K562 (cell line): ENCODE measurements around the gene COQ4. TPM values are rescaled to one million over a fixed set of nuclear protein-coding genes. Genes with fewer than 3 reads are reported as not detected.
A peak's percentile ranks its signal among the peaks of the same experiment; 100 is the strongest.

ENCODE experiments used
- ARID1B ChIP-seq: fragments of 450-650 bp; IDR thresholded peaks from 2 replicates; pipeline ENCODE4 v1.6.1; 2016; ENCODE audit warnings: antibody characterized with exemption, mild to moderate bottlenecking, inconsistent platforms
- EGR1 ChIP-seq: fragments of 450-650 bp; conservative IDR thresholded peaks from 2 replicates; pipeline ENCODE4 v1.6.1; 2017; ENCODE audit warnings: mild to moderate bottlenecking
- HMG20A ChIP-seq: fragments of 450-650 bp; formaldehyde crosslinking; conservative IDR thresholded peaks from 2 replicates; pipeline ENCODE4 v1.4.0; 2020; ENCODE audit warnings: mild to moderate bottlenecking, mixed read lengths
- NCOA6 ChIP-seq: fragments of 450-650 bp; IDR thresholded peaks from 2 replicates; pipeline ENCODE4 v1.6.1; 2017; ENCODE audit warnings: mild to moderate bottlenecking
- NELFE ChIP-seq: IDR thresholded peaks from 2 replicates; pipeline ENCODE4 v1.6.1; 2011; ENCODE audit warnings: mild to moderate bottlenecking; ENCODE audit not compliant: insufficient read depth, insufficient read length
- NR2C1 ChIP-seq, 2 experiments: fragments of 450-650 bp; IDR thresholded peaks; 2 replicates each; pipeline ENCODE4 v1.6.1; 2017; ENCODE audit warnings: mild to moderate bottlenecking in 2 of 2, antibody characterized with exemption in 1 of 2, inconsistent platforms in 1 of 2, missing compliant biosample characterization in 1 of 2, missing genetic modification characterization in 1 of 2
- NR2F6 ChIP-seq: fragments of 450-650 bp; formaldehyde crosslinking; IDR thresholded peaks from 2 replicates; pipeline ENCODE4 v1.4.0; 2020; ENCODE audit warnings: mild to moderate bottlenecking
- RFX7 ChIP-seq: fragments of 250-450 bp; sonication (Bioruptor Pico); IDR thresholded peaks from 2 replicates; pipeline ENCODE4 v1.5.1; 2021; ENCODE audit warnings: mild to moderate bottlenecking
- RHOXF2B ChIP-seq: fragments of 250-450 bp; sonication (Bioruptor Pico); conservative IDR thresholded peaks from 2 replicates; pipeline ENCODE4 v1.5.1; 2021
- STAT5A ChIP-seq: IDR thresholded peaks from 2 replicates; pipeline ENCODE4 v1.6.1; 2012; ENCODE audit warnings: low read length, inconsistent platforms, borderline replicate concordance
- ZNF253 ChIP-seq: fragments of 250-450 bp; sonication (Bioruptor Pico); conservative IDR thresholded peaks from 2 replicates; pipeline ENCODE4 v1.6.1; 2021; ENCODE audit warnings: mild to moderate bottlenecking
- ZNF740 ChIP-seq, 3 experiments: fragments of 200-800 bp in 1 of 3; sonication (Bioruptor generic) in 1 of 3; sonication (generic) in 1 of 3; formaldehyde crosslinking in 1 of 3; IDR thresholded peaks; 2 replicates each; pipeline versions ENCODE4 v1.6.1 to v1.8.0; 2016 to 2022; ENCODE audit warnings: mild to moderate bottlenecking in 2 of 3, missing compliant biosample characterization in 2 of 3, missing genetic modification characterization in 2 of 3, missing genetic modification reagents in 1 of 3
- ZNF785 ChIP-seq: fragments of 250-450 bp; sonication (Bioruptor Pico); IDR thresholded peaks from 2 replicates; pipeline ENCODE4 v1.4.0; 2020; ENCODE audit warnings: mild to moderate bottlenecking
- polyA plus RNA-seq, 8 experiments: library from polyadenylated mRNA; depleted of rRNA in 4 of 8; stranded (reverse) in 5 of 8; unstranded in 3 of 8; fragments of >200 nt; fragmentation: Nextera tagmentation in 2 of 8; fragmentation: Illumina TruSeq in 1 of 8; extraction: Ambion mirVana in 2 of 8; extraction: Trizol in 1 of 8; gene quantifications; 2 replicates each; pipeline versions ENCODE4 v1.2.1 to v1.2.3, GENCODE V29; 2011 to 2014; ENCODE audit warnings: inconsistent platforms in 1 of 8, missing spikeins in 1 of 8
- total RNA-seq, 7 experiments: library from RNA; depleted of rRNA in 6 of 7; stranded (reverse); fragments of >200 nt in 6 of 7; fragmentation: Illumina TruSeq in 2 of 7; extraction: Trizol in 2 of 7; gene quantifications; 2 replicates each; pipeline versions ENCODE4 v1.2.1 to v1.2.3, GENCODE V29; 2011 to 2021; ENCODE audit warnings: low replicate concordance in 1 of 7
- TF ChIP-seq, protein P1 (sequence below): fragments of 450-650 bp; IDR thresholded peaks from 2 replicates; pipeline ENCODE4 v1.6.1; 2016; ENCODE audit warnings: mild to moderate bottlenecking, moderate library complexity
- TF ChIP-seq, protein P2 (sequence below): fragments of 450-650 bp; formaldehyde crosslinking; IDR thresholded peaks from 2 replicates; pipeline ENCODE4 v1.4.0; 2020; ENCODE audit warnings: mild to moderate bottlenecking, moderate library complexity

The COQ4 gene
- total and polyA plus RNA-seq, 9 of the 15 experiments (the other 6 are each of a cell fraction or from before 2014, with no cell fraction given): 9.1 to 135 (median 67.2) TPM

DNA sequence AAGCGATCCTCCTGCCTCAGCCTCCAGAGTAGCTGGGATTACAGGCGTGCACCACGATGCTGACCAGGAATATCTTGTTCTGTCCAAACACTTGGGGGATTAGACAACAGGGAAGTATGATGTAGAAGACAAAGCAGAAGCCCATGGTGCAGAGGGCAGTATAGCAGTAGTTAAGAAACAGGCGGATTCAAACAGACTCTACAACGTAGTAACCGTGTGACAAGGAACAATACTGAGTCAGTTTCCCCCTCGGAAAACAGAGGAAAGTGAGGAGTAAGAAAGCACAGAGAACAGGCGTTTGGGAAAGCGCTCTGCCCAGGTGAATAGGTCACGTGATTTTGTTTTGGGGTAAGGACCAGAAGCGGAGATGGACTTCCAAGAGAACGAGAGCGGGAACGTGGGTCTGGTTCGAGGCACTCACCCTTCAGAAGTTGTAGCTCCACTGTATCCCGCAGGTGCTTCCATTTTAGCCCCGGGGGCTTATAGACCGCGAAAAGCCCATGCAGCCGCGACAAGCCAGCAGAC is 698 bp upstream of the COQ4 start (continued):
- TF ChIP-seq, protein P1, sequence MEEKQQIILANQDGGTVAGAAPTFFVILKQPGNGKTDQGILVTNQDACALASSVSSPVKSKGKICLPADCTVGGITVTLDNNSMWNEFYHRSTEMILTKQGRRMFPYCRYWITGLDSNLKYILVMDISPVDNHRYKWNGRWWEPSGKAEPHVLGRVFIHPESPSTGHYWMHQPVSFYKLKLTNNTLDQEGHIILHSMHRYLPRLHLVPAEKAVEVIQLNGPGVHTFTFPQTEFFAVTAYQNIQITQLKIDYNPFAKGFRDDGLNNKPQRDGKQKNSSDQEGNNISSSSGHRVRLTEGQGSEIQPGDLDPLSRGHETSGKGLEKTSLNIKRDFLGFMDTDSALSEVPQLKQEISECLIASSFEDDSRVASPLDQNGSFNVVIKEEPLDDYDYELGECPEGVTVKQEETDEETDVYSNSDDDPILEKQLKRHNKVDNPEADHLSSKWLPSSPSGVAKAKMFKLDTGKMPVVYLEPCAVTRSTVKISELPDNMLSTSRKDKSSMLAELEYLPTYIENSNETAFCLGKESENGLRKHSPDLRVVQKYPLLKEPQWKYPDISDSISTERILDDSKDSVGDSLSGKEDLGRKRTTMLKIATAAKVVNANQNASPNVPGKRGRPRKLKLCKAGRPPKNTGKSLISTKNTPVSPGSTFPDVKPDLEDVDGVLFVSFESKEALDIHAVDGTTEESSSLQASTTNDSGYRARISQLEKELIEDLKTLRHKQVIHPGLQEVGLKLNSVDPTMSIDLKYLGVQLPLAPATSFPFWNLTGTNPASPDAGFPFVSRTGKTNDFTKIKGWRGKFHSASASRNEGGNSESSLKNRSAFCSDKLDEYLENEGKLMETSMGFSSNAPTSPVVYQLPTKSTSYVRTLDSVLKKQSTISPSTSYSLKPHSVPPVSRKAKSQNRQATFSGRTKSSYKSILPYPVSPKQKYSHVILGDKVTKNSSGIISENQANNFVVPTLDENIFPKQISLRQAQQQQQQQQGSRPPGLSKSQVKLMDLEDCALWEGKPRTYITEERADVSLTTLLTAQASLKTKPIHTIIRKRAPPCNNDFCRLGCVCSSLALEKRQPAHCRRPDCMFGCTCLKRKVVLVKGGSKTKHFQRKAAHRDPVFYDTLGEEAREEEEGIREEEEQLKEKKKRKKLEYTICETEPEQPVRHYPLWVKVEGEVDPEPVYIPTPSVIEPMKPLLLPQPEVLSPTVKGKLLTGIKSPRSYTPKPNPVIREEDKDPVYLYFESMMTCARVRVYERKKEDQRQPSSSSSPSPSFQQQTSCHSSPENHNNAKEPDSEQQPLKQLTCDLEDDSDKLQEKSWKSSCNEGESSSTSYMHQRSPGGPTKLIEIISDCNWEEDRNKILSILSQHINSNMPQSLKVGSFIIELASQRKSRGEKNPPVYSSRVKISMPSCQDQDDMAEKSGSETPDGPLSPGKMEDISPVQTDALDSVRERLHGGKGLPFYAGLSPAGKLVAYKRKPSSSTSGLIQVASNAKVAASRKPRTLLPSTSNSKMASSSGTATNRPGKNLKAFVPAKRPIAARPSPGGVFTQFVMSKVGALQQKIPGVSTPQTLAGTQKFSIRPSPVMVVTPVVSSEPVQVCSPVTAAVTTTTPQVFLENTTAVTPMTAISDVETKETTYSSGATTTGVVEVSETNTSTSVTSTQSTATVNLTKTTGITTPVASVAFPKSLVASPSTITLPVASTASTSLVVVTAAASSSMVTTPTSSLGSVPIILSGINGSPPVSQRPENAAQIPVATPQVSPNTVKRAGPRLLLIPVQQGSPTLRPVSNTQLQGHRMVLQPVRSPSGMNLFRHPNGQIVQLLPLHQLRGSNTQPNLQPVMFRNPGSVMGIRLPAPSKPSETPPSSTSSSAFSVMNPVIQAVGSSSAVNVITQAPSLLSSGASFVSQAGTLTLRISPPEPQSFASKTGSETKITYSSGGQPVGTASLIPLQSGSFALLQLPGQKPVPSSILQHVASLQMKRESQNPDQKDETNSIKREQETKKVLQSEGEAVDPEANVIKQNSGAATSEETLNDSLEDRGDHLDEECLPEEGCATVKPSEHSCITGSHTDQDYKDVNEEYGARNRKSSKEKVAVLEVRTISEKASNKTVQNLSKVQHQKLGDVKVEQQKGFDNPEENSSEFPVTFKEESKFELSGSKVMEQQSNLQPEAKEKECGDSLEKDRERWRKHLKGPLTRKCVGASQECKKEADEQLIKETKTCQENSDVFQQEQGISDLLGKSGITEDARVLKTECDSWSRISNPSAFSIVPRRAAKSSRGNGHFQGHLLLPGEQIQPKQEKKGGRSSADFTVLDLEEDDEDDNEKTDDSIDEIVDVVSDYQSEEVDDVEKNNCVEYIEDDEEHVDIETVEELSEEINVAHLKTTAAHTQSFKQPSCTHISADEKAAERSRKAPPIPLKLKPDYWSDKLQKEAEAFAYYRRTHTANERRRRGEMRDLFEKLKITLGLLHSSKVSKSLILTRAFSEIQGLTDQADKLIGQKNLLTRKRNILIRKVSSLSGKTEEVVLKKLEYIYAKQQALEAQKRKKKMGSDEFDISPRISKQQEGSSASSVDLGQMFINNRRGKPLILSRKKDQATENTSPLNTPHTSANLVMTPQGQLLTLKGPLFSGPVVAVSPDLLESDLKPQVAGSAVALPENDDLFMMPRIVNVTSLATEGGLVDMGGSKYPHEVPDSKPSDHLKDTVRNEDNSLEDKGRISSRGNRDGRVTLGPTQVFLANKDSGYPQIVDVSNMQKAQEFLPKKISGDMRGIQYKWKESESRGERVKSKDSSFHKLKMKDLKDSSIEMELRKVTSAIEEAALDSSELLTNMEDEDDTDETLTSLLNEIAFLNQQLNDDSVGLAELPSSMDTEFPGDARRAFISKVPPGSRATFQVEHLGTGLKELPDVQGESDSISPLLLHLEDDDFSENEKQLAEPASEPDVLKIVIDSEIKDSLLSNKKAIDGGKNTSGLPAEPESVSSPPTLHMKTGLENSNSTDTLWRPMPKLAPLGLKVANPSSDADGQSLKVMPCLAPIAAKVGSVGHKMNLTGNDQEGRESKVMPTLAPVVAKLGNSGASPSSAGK: no peak
- no peak for TF ChIP-seq NCOA6
- no peak for TF ChIP-seq EGR1
- no peak for TF ChIP-seq NR2F6 (CRISPR knock-in tag)
- TF ChIP-seq, protein P2, sequence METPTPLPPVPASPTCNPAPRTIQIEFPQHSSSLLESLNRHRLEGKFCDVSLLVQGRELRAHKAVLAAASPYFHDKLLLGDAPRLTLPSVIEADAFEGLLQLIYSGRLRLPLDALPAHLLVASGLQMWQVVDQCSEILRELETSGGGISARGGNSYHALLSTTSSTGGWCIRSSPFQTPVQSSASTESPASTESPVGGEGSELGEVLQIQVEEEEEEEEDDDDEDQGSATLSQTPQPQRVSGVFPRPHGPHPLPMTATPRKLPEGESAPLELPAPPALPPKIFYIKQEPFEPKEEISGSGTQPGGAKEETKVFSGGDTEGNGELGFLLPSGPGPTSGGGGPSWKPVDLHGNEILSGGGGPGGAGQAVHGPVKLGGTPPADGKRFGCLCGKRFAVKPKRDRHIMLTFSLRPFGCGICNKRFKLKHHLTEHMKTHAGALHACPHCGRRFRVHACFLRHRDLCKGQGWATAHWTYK: no peak
- TF ChIP-seq ZNF740 (CRISPR knock-in tag; IDR thresholded peaks at IDR 0.05): no peak
- no peak for TF ChIP-seq ZNF740 (tag; IDR thresholded peaks at IDR 0.05)
- no peak for TF ChIP-seq ARID1B
- TF ChIP-seq ZNF785 (CRISPR knock-in tag): no peak
- TF ChIP-seq RHOXF2B (CRISPR knock-in tag): 0 out of 2 replicates have a peak, but pooled peaks have one; percentile 51
- no peak for TF ChIP-seq NR2C1 (IDR thresholded peaks at IDR 0.05)
- no peak for TF ChIP-seq NR2C1 (tag; IDR thresholded peaks at IDR 0.05)
- no peak for TF ChIP-seq NELFE
- TF ChIP-seq ZNF253 (CRISPR knock-in tag): peak; percentile 63; the same call in 1 of the 2 replicates
- TF ChIP-seq STAT5A: no peak
- TF ChIP-seq RFX7 (CRISPR knock-in tag): no peak
- TF ChIP-seq HMG20A (CRISPR knock-in tag): no peak; the same call in 1 of the 2 replicates
